Fibroblast of lung (primary cell): ENCODE measurements around the gene SLC8A2. TPM values are rescaled to one million over a fixed set of nuclear protein-coding genes. Genes with fewer than 3 reads are reported as not detected.

Experiments used
- DNase-seq, 2 donors: peaks; one replicate each; pipeline versions ENCODE4 v3.0.0 to v3.0.0-alpha.2; 2010; ENCODE audit warnings: low read depth in 2 of 2
- H2AFZ ChIP-seq: 2 replicates; pipeline ENCODE4 v1.5.1; 2012; ENCODE audit warnings: low read length, control low read depth, inconsistent platforms
- H3K27ac ChIP-seq: 2 replicates; pipeline ENCODE4 v1.5.1; 2011; ENCODE audit warnings: low read length, control low read depth; ENCODE audit not compliant: insufficient read depth
- H3K27me3 ChIP-seq: 2 replicates; pipeline ENCODE4 v1.5.1; 2011; ENCODE audit warnings: mild to moderate bottlenecking, low read length; ENCODE audit not compliant: control insufficient read depth, insufficient read depth
- H3K36me3 ChIP-seq: 2 replicates; pipeline ENCODE4 v1.5.1; 2011; ENCODE audit warnings: low read length; ENCODE audit not compliant: control insufficient read depth, insufficient read depth
- H3K4me1 ChIP-seq: 2 replicates; pipeline ENCODE4 v1.5.1; 2011; ENCODE audit warnings: low read length; ENCODE audit not compliant: control insufficient read depth, insufficient read depth; ENCODE audit errors: extremely low read depth
- H3K4me2 ChIP-seq: 2 replicates; pipeline ENCODE4 v1.5.1; 2011; ENCODE audit warnings: low read length, control low read depth; ENCODE audit not compliant: insufficient read depth; ENCODE audit errors: extremely low read depth
- H3K4me3 ChIP-seq, 4 experiments: fragments of 200-600 bp in 1 of 4; sonication (generic) in 1 of 4; replicated peaks in 1 of 4; 2 replicates each; pipeline ENCODE4 v1.5.1; 2011 to 2016; ENCODE audit warnings: low read length in 4 of 4, low read depth in 3 of 4, mild to moderate bottlenecking in 3 of 4, control low read depth in 2 of 4, inconsistent platforms in 1 of 4, mixed read lengths in 1 of 4; ENCODE audit not compliant: insufficient read depth in 1 of 4; ENCODE audit errors: control extremely low read depth in 1 of 4
- H3K79me2 ChIP-seq: 2 replicates; pipeline ENCODE4 v1.5.1; 2012; ENCODE audit warnings: mild to moderate bottlenecking, low read length, inconsistent platforms; ENCODE audit not compliant: control insufficient read depth, insufficient read depth
- H3K9ac ChIP-seq: 2 replicates; pipeline ENCODE4 v1.5.1; 2011; ENCODE audit warnings: mild to moderate bottlenecking, low read length, control low read depth; ENCODE audit not compliant: insufficient read depth
- H3K9me3 ChIP-seq: 2 replicates; pipeline ENCODE4 v1.5.1; 2012; ENCODE audit warnings: low read depth, low read length; ENCODE audit not compliant: control insufficient read depth, insufficient read depth
- H4K20me1 ChIP-seq: 2 replicates; pipeline ENCODE4 v1.5.1; 2011; ENCODE audit warnings: low read length; ENCODE audit not compliant: control insufficient read depth, insufficient read depth; ENCODE audit errors: extremely low read depth
- CTCF ChIP-seq, 2 donors: IDR thresholded peaks in 1 of 2; conservative IDR thresholded peaks in 1 of 2; 1 replicate in 1 of 2; 2 replicates in 1 of 2; pipeline ENCODE4 v1.5.1; 2011 to 2012; ENCODE audit warnings: low read length in 2 of 2, control low read depth in 1 of 2, inconsistent platforms in 1 of 2, low read depth in 1 of 2, mild to moderate bottlenecking in 1 of 2
- EZH2 ChIP-seq: IDR thresholded peaks from 2 replicates; pipeline ENCODE4 v1.5.1; 2012; ENCODE audit warnings: low read length, control low read depth, mild to moderate bottlenecking; ENCODE audit errors: missing control alignments
- polyA plus RNA-seq, 2 donors: library from polyadenylated mRNA; depleted of rRNA in 1 of 2; stranded (reverse) in 1 of 2; unstranded in 1 of 2; fragments of >200 nt; gene quantifications; 2 replicates each; pipeline ENCODE4 v1.2.1, GENCODE V29; 2011 to 2012; ENCODE audit warnings: missing spikeins in 1 of 2
- total RNA-seq: library from RNA; depleted of rRNA; stranded (reverse); fragments of >200 nt; gene quantifications from 2 replicates; pipeline ENCODE4 v1.2.1, GENCODE V29; 2014

Gene SLC8A2
- total and polyA plus RNA-seq, 2 donors (not counting 1 experiment from before 2014, with no cell fraction given) = under 0.01 TPM; not detected in 1

- peak; percentile 28 to 32 for DNase-seq
- no peak for TF ChIP-seq EZH2
- TF ChIP-seq CTCF (conservative IDR thresholded peaks at IDR 0.05 in 1 of 2, IDR thresholded peaks at IDR 0.05 in 1 of 2; ENCODE audit: low read depth in 1 of 2, low read length in 2 of 2) = no peak
- H4K20me1 ChIP-seq = no peaks in the 10 kb centered on the region
- H3K9ac ChIP-seq = no peak overlapping the region
- no peaks in the 10 kb centered on the region for H3K79me2 ChIP-seq
- H2AFZ ChIP-seq = no peak overlapping the region
- no peak overlapping the region for H3K27ac ChIP-seq
- no peak overlapping the region for H3K4me3 ChIP-seq
- H3K4me2 ChIP-seq = no peak overlapping the region
- no peaks in the 10 kb centered on the region for H3K9me3 ChIP-seq
- peaks cover 4% of the 10 kb centered on the region for H3K36me3 ChIP-seq
- H3K27me3 ChIP-seq = no peaks in the 10 kb centered on the region
- no peaks in the 10 kb centered on the region for H3K4me1 ChIP-seq
These were observed 60.6 kb downstream of the SLC8A2 start for GRCh38 chr19:47411101-47411500.

GRCh38 chr19:47408156-47408938 lies 63.3 kb downstream of the SLC8A2 start:
- H3K9ac ChIP-seq = no peak overlapping the region
- no peak overlapping the region for H3K4me2 ChIP-seq
- no peaks in the 10 kb centered on the region for H3K27me3 ChIP-seq
- no peak for TF ChIP-seq EZH2
- no peak overlapping the region for H3K4me3 ChIP-seq
- H4K20me1 ChIP-seq = no peaks in the 10 kb centered on the region
- DNase-seq = no peak
- H3K36me3 ChIP-seq = no peaks in the 10 kb centered on the region
- no peak overlapping the region for H2AFZ ChIP-seq
- no peaks in the 10 kb centered on the region for H3K4me1 ChIP-seq
- no peak overlapping the region for H3K27ac ChIP-seq
- H3K79me2 ChIP-seq = no peaks in the 10 kb centered on the region
- H3K9me3 ChIP-seq = no peaks in the 10 kb centered on the region

DNA sequence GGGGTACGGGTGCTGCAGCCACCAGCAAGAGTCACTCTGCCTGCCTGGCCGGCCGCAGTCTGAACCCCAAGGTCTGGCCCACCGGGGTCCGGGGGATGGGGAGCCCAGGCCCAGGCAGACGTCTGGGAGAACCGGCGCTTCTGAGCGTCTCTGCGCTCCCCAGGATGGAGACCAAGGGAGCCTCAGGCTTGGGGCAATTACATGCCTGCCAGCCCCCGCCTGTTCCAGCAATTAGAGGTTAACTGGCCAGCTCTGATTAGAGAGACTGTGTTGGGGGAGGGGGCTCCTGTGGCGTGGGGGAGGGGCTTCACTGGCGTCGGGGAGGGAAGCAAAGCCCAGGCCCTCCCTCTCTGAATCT lies 64.3 kb downstream of the SLC8A2 start:
- Histone ChIP-seq H3K36me3 (no peaks in the 10 kb centered on the region), H3K27ac (no peak overlapping the region), H3K4me3 (no peak overlapping the region), H3K9ac (no peak overlapping the region), H4K20me1 (no peaks in the 10 kb centered on the region), H3K79me2 (no peaks in the 10 kb centered on the region), H3K9me3 (no peaks in the 10 kb centered on the region), H3K4me2 (no peak overlapping the region), H3K4me1 (no peaks in the 10 kb centered on the region), H2AFZ (no peak overlapping the region), H3K27me3 (no peaks in the 10 kb centered on the region)
- DNase-seq = no peak
- TF ChIP-seq CTCF (conservative IDR thresholded peaks at IDR 0.05 in 1 of 2, IDR thresholded peaks at IDR 0.05 in 1 of 2; ENCODE audit: low read depth in 1 of 2, low read length in 2 of 2) (no peak), EZH2 (no peak)
